ENCODE data around the gene C21orf91. TPM values are rescaled to one million over a fixed set of nuclear protein-coding genes. Genes with fewer than 3 reads are reported as not detected.

C21orf91 gene
- total and polyA plus RNA-seq, 2 donors (not counting 3 experiments of a cell fraction or from before 2014, with no cell fraction given): 1.3 to 4.2 TPM

DNA sequence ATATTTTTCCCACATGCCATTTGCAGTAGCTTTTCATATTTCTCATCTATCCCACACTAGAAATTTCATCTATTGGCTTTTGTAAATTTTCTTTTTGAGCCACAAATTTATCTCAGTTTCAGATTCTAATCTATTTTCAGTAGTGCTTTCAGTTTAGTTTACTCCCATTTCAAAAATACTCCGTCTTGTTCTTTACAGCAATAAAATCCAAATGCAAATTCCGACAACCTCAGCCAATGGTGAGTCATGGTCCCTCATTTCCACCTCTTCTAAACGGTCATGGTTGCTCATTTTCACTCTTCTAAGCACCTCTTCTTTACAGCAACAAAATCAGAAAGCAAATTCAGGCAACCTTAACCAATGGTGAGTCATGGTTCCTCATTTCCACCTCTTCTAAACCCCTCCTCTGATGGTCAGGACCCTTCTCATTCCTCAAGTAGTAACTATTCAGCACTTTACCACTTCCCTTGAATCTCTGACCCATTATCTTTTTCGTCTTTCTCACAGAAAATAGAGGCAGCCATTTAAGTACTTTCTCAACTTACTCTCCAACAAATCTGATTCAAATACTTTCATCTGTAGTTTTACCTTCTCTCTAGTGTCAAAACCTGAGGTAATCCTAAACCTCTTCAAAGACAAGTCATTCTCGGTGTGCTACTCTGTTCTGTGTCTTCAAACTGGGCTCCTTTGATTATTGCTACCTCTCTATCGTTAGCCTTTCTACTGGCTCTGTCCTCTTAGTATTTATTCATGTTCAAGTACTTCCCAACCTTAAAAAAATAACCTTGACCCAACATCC lies 34.4 kb downstream of the C21orf91 start:
- TF ChIP-seq JUN (IDR thresholded peaks at IDR 0.05; ENCODE audit: borderline replicate concordance, insufficient read depth, insufficient read length, low read depth): peak; percentile 18
- no peak for TF ChIP-seq EZH2 (IDR thresholded peaks at IDR 0.05; ENCODE audit: borderline replicate concordance, low read depth, low read length, severe bottlenecking)
- H3K4me3 ChIP-seq (replicated peaks in 1 of 3; ENCODE audit: insufficient read depth in 1 of 3, low read depth in 1 of 3, low read length in 3 of 3): no peak overlapping the region
- BruUV-seq (replicated peaks): no TSS peak
- H3K9me3 ChIP-seq (replicated peaks; ENCODE audit: control insufficient read depth, insufficient read depth, low read length): no peaks in the 10 kb centered on the region
- peaks cover 0 to 2% of the 10 kb centered on the region in 2 experiments for H3K36me3 ChIP-seq (ENCODE audit: control insufficient read depth in 2 of 2, extremely low read depth in 1 of 2, insufficient read depth in 2 of 2, low read length in 2 of 2)
- H3K4me2 ChIP-seq (ENCODE audit: insufficient read depth, low read length): no peak overlapping the region
- H4K20me1 ChIP-seq (replicated peaks; ENCODE audit: control insufficient read depth, extremely low read depth, insufficient read depth, low read length): no peaks in the 10 kb centered on the region
- dilution Hi-C loops (cut with MboI; ENCODE audit: extremely low pct_ligation_motif_present, low sequenced_read_pairs): no loop called here
- H3K27ac ChIP-seq (ENCODE audit: insufficient read depth, low read depth, low read length): no peak overlapping the region
- DNase-seq (ENCODE audit: low read depth, low spot score) (no peak), FAIRE-seq (no peak)
- POLR2A ChIA-PET: no interaction called here
- no peaks in the 10 kb centered on the region for H3K9me1 ChIP-seq (replicated peaks; ENCODE audit: control insufficient read depth, extremely low read depth, insufficient read depth, low read length)
- intact Hi-C loops (cut with micrococcal nuclease): no loop called here
- no peak overlapping the region for H3K9ac ChIP-seq (replicated peaks; ENCODE audit: extremely low read depth, insufficient read depth, low read length)
- H3K4me1 ChIP-seq (ENCODE audit: control insufficient read depth, extremely low read depth, insufficient read depth, low read length): no peaks in the 10 kb centered on the region
- no peaks in the 10 kb centered on the region for H3K79me2 ChIP-seq (ENCODE audit: control insufficient read depth, insufficient read depth, low read length)
- no peak overlapping the region for H2AFZ ChIP-seq (ENCODE audit: low read depth, low read length)
- CTCF ChIA-PET: no interaction called here
- H3K27me3 ChIP-seq (ENCODE audit: control insufficient read depth in 2 of 2, insufficient read depth in 2 of 2, low read length in 2 of 2): no peaks in the 10 kb centered on the region

DNA sequence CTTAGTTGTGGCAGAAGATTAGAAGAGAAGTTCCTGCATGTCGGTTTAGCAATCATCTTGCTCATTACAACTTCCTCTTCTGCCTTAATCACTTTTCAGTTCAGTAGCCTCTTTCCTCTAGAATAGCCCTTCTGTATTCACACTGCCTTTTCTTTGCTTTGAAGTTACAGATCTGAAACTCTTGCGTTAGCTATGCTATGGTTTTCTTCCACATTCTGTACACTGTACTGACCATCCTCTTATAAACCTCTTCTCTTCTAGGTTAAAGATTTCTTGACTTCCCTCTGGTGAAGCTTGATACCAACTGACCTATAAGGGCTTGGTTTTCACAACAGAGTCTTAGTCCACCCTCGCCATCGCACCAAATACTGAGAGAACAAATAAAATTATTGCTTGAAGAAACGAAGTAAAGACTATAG lies 35.0 kb downstream of the C21orf91 start:
- DNase-seq (ENCODE audit: low read depth, low spot score) (no peak), FAIRE-seq (no peak)
- BruUV-seq (replicated peaks): no TSS peak
- H3K9me3 ChIP-seq (replicated peaks; ENCODE audit: control insufficient read depth, insufficient read depth, low read length): no peaks in the 10 kb centered on the region
- no peak for TF ChIP-seq FOS (IDR thresholded peaks at IDR 0.05; ENCODE audit: borderline replicate concordance, insufficient read depth, low read length)
- TF ChIP-seq EZH2 (IDR thresholded peaks at IDR 0.05; ENCODE audit: borderline replicate concordance, low read depth, low read length, severe bottlenecking): no peak
- TF ChIP-seq MAX (IDR thresholded peaks at IDR 0.05; ENCODE audit: insufficient read depth, insufficient read length): no peak
- TF ChIP-seq GATA2 (IDR thresholded peaks at IDR 0.05; ENCODE audit: insufficient read depth, insufficient read length, low read depth, low read length): no peak
- no peak for TF ChIP-seq MYC (IDR thresholded peaks at IDR 0.05; ENCODE audit: low read depth, low read length)
- TF ChIP-seq, protein P1, sequence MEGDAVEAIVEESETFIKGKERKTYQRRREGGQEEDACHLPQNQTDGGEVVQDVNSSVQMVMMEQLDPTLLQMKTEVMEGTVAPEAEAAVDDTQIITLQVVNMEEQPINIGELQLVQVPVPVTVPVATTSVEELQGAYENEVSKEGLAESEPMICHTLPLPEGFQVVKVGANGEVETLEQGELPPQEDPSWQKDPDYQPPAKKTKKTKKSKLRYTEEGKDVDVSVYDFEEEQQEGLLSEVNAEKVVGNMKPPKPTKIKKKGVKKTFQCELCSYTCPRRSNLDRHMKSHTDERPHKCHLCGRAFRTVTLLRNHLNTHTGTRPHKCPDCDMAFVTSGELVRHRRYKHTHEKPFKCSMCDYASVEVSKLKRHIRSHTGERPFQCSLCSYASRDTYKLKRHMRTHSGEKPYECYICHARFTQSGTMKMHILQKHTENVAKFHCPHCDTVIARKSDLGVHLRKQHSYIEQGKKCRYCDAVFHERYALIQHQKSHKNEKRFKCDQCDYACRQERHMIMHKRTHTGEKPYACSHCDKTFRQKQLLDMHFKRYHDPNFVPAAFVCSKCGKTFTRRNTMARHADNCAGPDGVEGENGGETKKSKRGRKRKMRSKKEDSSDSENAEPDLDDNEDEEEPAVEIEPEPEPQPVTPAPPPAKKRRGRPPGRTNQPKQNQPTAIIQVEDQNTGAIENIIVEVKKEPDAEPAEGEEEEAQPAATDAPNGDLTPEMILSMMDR (IDR thresholded peaks at IDR 0.05; ENCODE audit: extremely low read depth in 1 of 2, insufficient read depth in 1 of 2, low read depth in 1 of 2, low read length in 2 of 2): no peak
- TF ChIP-seq JUN (IDR thresholded peaks at IDR 0.05; ENCODE audit: borderline replicate concordance, insufficient read depth, insufficient read length, low read depth): no peak
- no peak for TF ChIP-seq POLR2AphosphoS5 (IDR thresholded peaks at IDR 0.05; ENCODE audit: insufficient read depth, low read depth, low read length)
- no peak for TF ChIP-seq POLR2A (IDR thresholded peaks at IDR 0.05; ENCODE audit: low read depth, low read length)
- H3K27ac ChIP-seq (ENCODE audit: insufficient read depth, low read depth, low read length): no peak overlapping the region
- H3K9ac ChIP-seq (replicated peaks; ENCODE audit: extremely low read depth, insufficient read depth, low read length): no peak overlapping the region
- H3K27me3 ChIP-seq (ENCODE audit: control insufficient read depth in 2 of 2, insufficient read depth in 2 of 2, low read length in 2 of 2): no peaks in the 10 kb centered on the region
- no peak overlapping the region for H3K4me3 ChIP-seq (replicated peaks in 1 of 3; ENCODE audit: insufficient read depth in 1 of 3, low read depth in 1 of 3, low read length in 3 of 3)
- no peak overlapping the region for H2AFZ ChIP-seq (ENCODE audit: low read depth, low read length)
- H3K79me2 ChIP-seq (ENCODE audit: control insufficient read depth, insufficient read depth, low read length): no peaks in the 10 kb centered on the region
- H3K4me2 ChIP-seq (ENCODE audit: insufficient read depth, low read length): no peak overlapping the region
- CTCF ChIA-PET: interaction anchor here (1.2 kb wide), 1 partner anchor 9 kb away, joined by 4 read pairs; no protein-coding TSS in a partner anchor
- peaks cover 0 to 2% of the 10 kb centered on the region in 2 experiments for H3K36me3 ChIP-seq (ENCODE audit: control insufficient read depth in 2 of 2, extremely low read depth in 1 of 2, insufficient read depth in 2 of 2, low read length in 2 of 2)
- intact Hi-C loops (cut with micrococcal nuclease): no loop called here
- POLR2A ChIA-PET: no interaction called here
- dilution Hi-C loops (cut with MboI; ENCODE audit: extremely low pct_ligation_motif_present, low sequenced_read_pairs): no loop called here
- H4K20me1 ChIP-seq (replicated peaks; ENCODE audit: control insufficient read depth, extremely low read depth, insufficient read depth, low read length): no peaks in the 10 kb centered on the region
- H3K9me1 ChIP-seq (replicated peaks; ENCODE audit: control insufficient read depth, extremely low read depth, insufficient read depth, low read length): no peaks in the 10 kb centered on the region
- no peaks in the 10 kb centered on the region for H3K4me1 ChIP-seq (ENCODE audit: control insufficient read depth, extremely low read depth, insufficient read depth, low read length)
